Activated CD8-positive, alpha-beta memory T cell treated with anti-CD3 and anti-CD28 coated beads, Interleukin-2, amount 10 ng/mL, durations not matched to agents 7 days and 5 days (primary cell): ENCODE results near the gene KLHL6. TPM values are rescaled to one million over a fixed set of nuclear protein-coding genes. Genes with fewer than 3 reads are reported as not detected.

Source experiments
- ATAC-seq: fragments of 150-1000 bp; cut with Tn5 transposase; one replicate; pipeline ENCODE4 v1.10.0; 2021; ENCODE audit warnings: moderate library complexity
- CTCF ChIA-PET: fragments of 350-600 bp; sonication (Branson Sonifier 250); formaldehyde crosslinking; loops from one replicate; lab custom pipeline; 2021; ENCODE audit warnings: antibody characterized with exemption; lab: Charles Lee
- DNase-seq: peaks from one replicate; pipeline ENCODE4 v3.0.0-alpha.2; 2020
- H3K27ac Mint-ChIP-seq: one replicate; pipeline ENCODE4 v1.8.0; 2021; ENCODE audit warnings: mild to moderate bottlenecking, mixed read lengths
- H3K27me3 Mint-ChIP-seq: one replicate; pipeline ENCODE4 v1.8.0; 2021; ENCODE audit warnings: mixed read lengths
- H3K36me3 Mint-ChIP-seq: one replicate; pipeline ENCODE4 v1.8.0; 2021; ENCODE audit warnings: mild to moderate bottlenecking, mixed read lengths
- H3K4me1 Mint-ChIP-seq: one replicate; pipeline ENCODE4 v1.8.0; 2021; ENCODE audit warnings: mixed read lengths
- H3K4me3 Mint-ChIP-seq: one replicate; pipeline ENCODE4 v1.8.0; 2021; ENCODE audit warnings: mild to moderate bottlenecking, moderate library complexity, mixed read lengths
- H3K9me3 Mint-ChIP-seq: one replicate; pipeline ENCODE4 v1.8.0; 2022; ENCODE audit warnings: low read depth, mixed read lengths
- total RNA-seq, 2 experiments: library from RNA; stranded (reverse); gene quantifications; one replicate each; pipeline ENCODE4 v1.2.3, GENCODE V29; 2021

KLHL6 gene
- total RNA-seq, 2 experiments from 2014 or later: 30.9 to 31.5 TPM

- CTCF ChIA-PET: no interaction called here
- H3K4me3 Mint-ChIP-seq: no peak overlapping the region
- peaks cover 46% of the 10 kb centered on the region for H3K36me3 Mint-ChIP-seq
- no peak overlapping the region for H3K27ac Mint-ChIP-seq
- peaks cover 2% of the 10 kb centered on the region for H3K9me3 Mint-ChIP-seq
- H3K27me3 Mint-ChIP-seq: no peaks in the 10 kb centered on the region
- ATAC-seq (no peak), DNase-seq (peak; percentile 15)
- peaks cover 7% of the 10 kb centered on the region for H3K4me1 Mint-ChIP-seq
Observed at GRCh38 chr3:183503746-183504145, 51.8 kb downstream of the KLHL6 start.

GRCh38 chr3:183502237-183503181, 53.0 kb downstream of the KLHL6 start:
- peaks cover 2% of the 10 kb centered on the region for H3K9me3 Mint-ChIP-seq
- peaks cover 35% of the 10 kb centered on the region for H3K36me3 Mint-ChIP-seq
- H3K4me3 Mint-ChIP-seq: no peak overlapping the region
- no peak overlapping the region for H3K27ac Mint-ChIP-seq
- ATAC-seq (no peak), DNase-seq (peak; percentile 27)
- H3K27me3 Mint-ChIP-seq: no peaks in the 10 kb centered on the region
- CTCF ChIA-PET: interaction anchor here (0.8 to 1.3 kb wide), 3 partner anchors 11 to 129 kb away, joined by 3 to 4 read pairs (median 3); no protein-coding TSS in a partner anchor
- peaks cover 7% of the 10 kb centered on the region for H3K4me1 Mint-ChIP-seq

GRCh38 chr3:183500981-183501704, 54.4 kb downstream of the KLHL6 start:
- Mint-ChIP-seq H3K36me3 (peaks cover 30% of the 10 kb centered on the region), H3K9me3 (peaks cover 2% of the 10 kb centered on the region), H3K27ac (no peak overlapping the region), H3K27me3 (no peaks in the 10 kb centered on the region), H3K4me1 (peaks cover 1% of the 10 kb centered on the region), H3K4me3 (no peak overlapping the region)
- ATAC-seq (no peak), DNase-seq (peak; percentile 18)
- CTCF ChIA-PET: no interaction called here

- Mint-ChIP-seq H3K9me3 (no peaks in the 10 kb centered on the region), H3K4me3 (no peak overlapping the region), H3K27ac (no peak overlapping the region), H3K36me3 (peaks cover 26% of the 10 kb centered on the region), H3K4me1 (peaks cover 1% of the 10 kb centered on the region), H3K27me3 (no peaks in the 10 kb centered on the region)
- no peak for ATAC-seq
- no peak for DNase-seq
- CTCF ChIA-PET: no interaction called here
Observed at GRCh38 chr3:183500319-183500718, 55.2 kb downstream of the KLHL6 start.

GRCh38 chr3:183498634-183499033, 56.9 kb downstream of the KLHL6 start:
- ATAC-seq (no peak), DNase-seq (peak; percentile 9)
- CTCF ChIA-PET: no interaction called here
- Mint-ChIP-seq H3K36me3 (peaks cover 21% of the 10 kb centered on the region), H3K4me1 (peaks cover 1% of the 10 kb centered on the region), H3K9me3 (no peaks in the 10 kb centered on the region), H3K27me3 (no peaks in the 10 kb centered on the region), H3K4me3 (no peak overlapping the region), H3K27ac (no peak overlapping the region)

- peaks cover 20% of the 10 kb centered on the region for H3K36me3 Mint-ChIP-seq
- no peak for ATAC-seq
- no peaks in the 10 kb centered on the region for H3K27me3 Mint-ChIP-seq
- peaks cover 1% of the 10 kb centered on the region for H3K4me1 Mint-ChIP-seq
- no peak overlapping the region for H3K4me3 Mint-ChIP-seq
- no peak overlapping the region for H3K27ac Mint-ChIP-seq
- CTCF ChIA-PET: no interaction called here
- no peaks in the 10 kb centered on the region for H3K9me3 Mint-ChIP-seq
- peak; percentile 21 for DNase-seq
Observed at GRCh38 chr3:183497313-183497712, 58.2 kb downstream of the KLHL6 start.

- H3K27ac Mint-ChIP-seq: no peak overlapping the region
- CTCF ChIA-PET: interaction anchor here (1.0 kb wide), 1 partner anchor 17 kb away, joined by 3 read pairs; no protein-coding TSS in a partner anchor
- H3K36me3 Mint-ChIP-seq: peaks cover 18% of the 10 kb centered on the region
Observed at GRCh38 chr3:183496311-183496710, 59.2 kb downstream of the KLHL6 start.

GRCh38 chr3:183494341-183494740, 61.2 kb downstream of the KLHL6 start:
- Mint-ChIP-seq H3K27ac (no peak overlapping the region), H3K4me1 (no peaks in the 10 kb centered on the region), H3K9me3 (no peaks in the 10 kb centered on the region), H3K27me3 (no peaks in the 10 kb centered on the region), H3K36me3 (peaks cover 13% of the 10 kb centered on the region), H3K4me3 (no peak overlapping the region)
- CTCF ChIA-PET: interaction anchor here (0.9 kb wide), 1 partner anchor 13 kb away, joined by 3 read pairs; no protein-coding TSS in a partner anchor
- DNase-seq (peak; percentile 37), ATAC-seq (no peak)

More at GRCh38 chr3:183496311-183496710, 59.2 kb downstream of the KLHL6 start:
- DNase-seq (no peak), ATAC-seq (no peak)
- H3K4me3 Mint-ChIP-seq: no peak overlapping the region
- H3K27me3 Mint-ChIP-seq: no peaks in the 10 kb centered on the region
- H3K4me1 Mint-ChIP-seq: no peaks in the 10 kb centered on the region
- no peaks in the 10 kb centered on the region for H3K9me3 Mint-ChIP-seq

- CTCF ChIA-PET: interaction anchor here (0.9 to 1.7 kb wide), 2 partner anchors 12 to 14 kb away, joined by 3 to 5 read pairs; no protein-coding TSS in a partner anchor
- peaks cover 13% of the 10 kb centered on the region for H3K36me3 Mint-ChIP-seq
- DNase-seq (peak; percentile 23), ATAC-seq (no peak)
- H3K27ac Mint-ChIP-seq: no peak overlapping the region
- no peaks in the 10 kb centered on the region for H3K27me3 Mint-ChIP-seq
- no peaks in the 10 kb centered on the region for H3K4me1 Mint-ChIP-seq
- H3K9me3 Mint-ChIP-seq: no peaks in the 10 kb centered on the region
- H3K4me3 Mint-ChIP-seq: no peak overlapping the region
Observed at GRCh38 chr3:183493296-183494045, 62.0 kb downstream of the KLHL6 start.

- Mint-ChIP-seq H3K4me3 (no peak overlapping the region), H3K36me3 (peaks cover 13% of the 10 kb centered on the region), H3K9me3 (no peaks in the 10 kb centered on the region), H3K27ac (no peak overlapping the region), H3K4me1 (no peaks in the 10 kb centered on the region), H3K27me3 (no peaks in the 10 kb centered on the region)
- no peak for ATAC-seq
- no peak for DNase-seq
- CTCF ChIA-PET: interaction anchor here (1.7 kb wide), 1 partner anchor 13 kb away, joined by 5 read pairs; no protein-coding TSS in a partner anchor
Observed at GRCh38 chr3:183492849-183493179, 62.7 kb downstream of the KLHL6 start.

GRCh38 chr3:183491923-183492848, 63.3 kb downstream of the KLHL6 start:
- ATAC-seq (no peak), DNase-seq (peak; percentile 36)
- H3K36me3 Mint-ChIP-seq: peaks cover 12% of the 10 kb centered on the region
- H3K4me1 Mint-ChIP-seq: no peaks in the 10 kb centered on the region
- H3K9me3 Mint-ChIP-seq: no peaks in the 10 kb centered on the region
- no peaks in the 10 kb centered on the region for H3K27me3 Mint-ChIP-seq
- H3K4me3 Mint-ChIP-seq: no peak overlapping the region
- H3K27ac Mint-ChIP-seq: no peak overlapping the region
- CTCF ChIA-PET: interaction anchor here (1.7 to 2.0 kb wide), 2 partner anchors 12 kb away, joined by 5 to 6 read pairs; no protein-coding TSS in a partner anchor
